PFSK-1 (cell line): Measurements from ENCODE around the gene SMARCA4.
A peak's percentile ranks its signal among the peaks of the same experiment; 100 is the strongest.

ENCODE experiments used
- FOXP2 ChIP-seq: optimal IDR thresholded peaks from 2 replicates; pipeline ENCODE3; 2011; ENCODE audit warnings: borderline replicate concordance, control low read depth, inconsistent platforms; ENCODE audit not compliant: insufficient read depth; ENCODE audit errors: extremely low read length, extremely low read depth
- POLR2AphosphoS5 ChIP-seq: IDR thresholded peaks from 2 replicates; pipeline ENCODE4 v1.6.1; 2012; ENCODE audit warnings: low read depth, mild to moderate bottlenecking, control low read depth, low read length, moderate library complexity
- REST ChIP-seq, 2 experiments: IDR thresholded peaks; 2 replicates each; pipeline versions ENCODE4 v1.6.1 to v1.8.0; 2011 to 2012; ENCODE audit warnings: low read depth in 2 of 2, low read length in 2 of 2, control low read depth in 1 of 2, inconsistent platforms in 1 of 2, mild to moderate bottlenecking in 1 of 2, moderate library complexity in 1 of 2; ENCODE audit not compliant: insufficient read depth in 1 of 2
- SIN3A ChIP-seq: IDR thresholded peaks from 2 replicates; pipeline ENCODE4 v1.6.1; 2012; ENCODE audit warnings: mild to moderate bottlenecking, low read length, moderate library complexity, borderline replicate concordance; ENCODE audit not compliant: insufficient read depth
- TAF1 ChIP-seq: IDR thresholded peaks from 2 replicates; pipeline ENCODE4 v1.6.1; 2012; ENCODE audit warnings: low read length, control low read depth, borderline replicate concordance; ENCODE audit not compliant: insufficient read depth

SMARCA4 gene

GRCh38 chr19:10920781-10921180, 40.0 kb upstream of the SMARCA4 start:
- TF ChIP-seq TAF1 (no peak), REST (IDR thresholded peaks at IDR 0.05; ENCODE audit: insufficient read depth in 1 of 2, low read depth in 2 of 2, low read length in 2 of 2) (no peak), POLR2AphosphoS5 (no peak), SIN3A (no peak), FOXP2 (no peak)

GRCh38 chr19:10921199-10921909, 39.5 kb upstream of the SMARCA4 start:
- TF ChIP-seq REST (IDR thresholded peaks at IDR 0.05; ENCODE audit: insufficient read depth in 1 of 2, low read depth in 2 of 2, low read length in 2 of 2) (no peak), SIN3A (no peak), TAF1 (no peak), FOXP2 (no peak), POLR2AphosphoS5 (no peak)

GRCh38 chr19:10921910-10922637, 38.8 kb upstream of the SMARCA4 start:
- TF ChIP-seq REST (IDR thresholded peaks at IDR 0.05; ENCODE audit: insufficient read depth in 1 of 2, low read depth in 2 of 2, low read length in 2 of 2) = no peak
- peak; percentile 31; the same call in 1 of the 2 replicates for TF ChIP-seq POLR2AphosphoS5
- TF ChIP-seq TAF1 = no peak

- TF ChIP-seq POLR2AphosphoS5 = no peak
- no peak for TF ChIP-seq FOXP2
- no peak for TF ChIP-seq TAF1
- no peak for TF ChIP-seq REST (IDR thresholded peaks at IDR 0.05; ENCODE audit: insufficient read depth in 1 of 2, low read depth in 2 of 2, low read length in 2 of 2)
- TF ChIP-seq SIN3A = no peak
Observed at GRCh38 chr19:10922638-10923014, 38.2 kb upstream of the SMARCA4 start.
